Measurements from ENCODE around the gene OPCML.

DNA sequence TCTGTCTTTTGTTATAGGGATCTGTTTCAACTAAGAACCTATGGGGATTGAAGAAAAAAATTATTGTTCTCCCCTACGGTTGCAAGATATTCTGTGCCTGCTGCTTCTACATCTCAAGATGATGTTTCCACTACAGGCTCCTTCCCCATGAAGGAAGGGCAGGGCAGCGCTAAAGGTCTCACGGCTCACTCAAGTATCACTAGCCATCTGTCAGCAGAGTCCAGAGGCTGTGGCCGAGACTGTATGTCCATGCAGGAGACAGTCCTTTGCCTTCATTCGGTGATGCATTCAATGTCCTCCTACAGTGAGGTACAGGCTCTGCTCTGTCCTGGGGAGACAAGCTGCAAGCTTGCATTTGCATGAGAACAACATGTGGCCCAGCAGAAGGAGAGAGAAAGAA, 518.0 kb downstream of the OPCML start:
- TF ChIP-seq CTCF (IDR thresholded peaks at IDR 0.05; ENCODE audit: low read length) (no peak), EZH2 (IDR thresholded peaks at IDR 0.05; ENCODE audit: borderline replicate concordance, low read length) (no peak)

Measured in OCI-LY1 (cell line).